Measurements from ENCODE around the gene BHLHE23. TPM values are rescaled to one million over a fixed set of nuclear protein-coding genes. Genes with fewer than 3 reads are reported as not detected.

Gene BHLHE23
- total RNA-seq, 1 donor from 2014 or later = not detected

- Mint-ChIP-seq H3K4me3 (ENCODE audit: low read depth) (no peak overlapping the region), H3K36me3 (ENCODE audit: low read depth) (peaks cover 14% of the 10 kb centered on the region), H3K9me3 (peaks cover 19% of the 10 kb centered on the region), H3K27me3 (ENCODE audit: low read depth) (peaks cover 35% of the 10 kb centered on the region), H3K27ac (no peak overlapping the region), H3K4me1 (ENCODE audit: low read depth) (no peaks in the 10 kb centered on the region)
- intact Hi-C loops (cut with micrococcal nuclease) = no loop called here
- DNase-seq (ENCODE audit: low spot score) = no peak
Observed at GRCh38 chr20:63016514-63017075, 9.8 kb upstream of the BHLHE23 start.

GRCh38 chr20:63015662-63016361, 9.0 kb upstream of the BHLHE23 start:
- Mint-ChIP-seq H3K27me3 (ENCODE audit: low read depth) (peaks cover 43% of the 10 kb centered on the region), H3K4me1 (ENCODE audit: low read depth) (peaks cover 1% of the 10 kb centered on the region), H3K27ac (no peak overlapping the region), H3K4me3 (ENCODE audit: low read depth) (no peak overlapping the region), H3K36me3 (ENCODE audit: low read depth) (peaks cover 14% of the 10 kb centered on the region), H3K9me3 (peaks cover 19% of the 10 kb centered on the region)
- intact Hi-C loops (cut with micrococcal nuclease) = no loop called here
- no peak for DNase-seq (ENCODE audit: low spot score)

- peaks cover 4% of the 10 kb centered on the region for H3K4me1 Mint-ChIP-seq (ENCODE audit: low read depth)
- peaks cover 14% of the 10 kb centered on the region for H3K36me3 Mint-ChIP-seq (ENCODE audit: low read depth)
- peaks cover 47% of the 10 kb centered on the region for H3K27me3 Mint-ChIP-seq (ENCODE audit: low read depth)
- peaks cover 19% of the 10 kb centered on the region for H3K9me3 Mint-ChIP-seq
- no peak overlapping the region for H3K27ac Mint-ChIP-seq
- intact Hi-C loops (cut with micrococcal nuclease) = no loop called here
- H3K4me3 Mint-ChIP-seq (ENCODE audit: low read depth) = no peak overlapping the region
- DNase-seq (ENCODE audit: low spot score) = no peak
Observed at GRCh38 chr20:63015147-63015661, 8.4 kb upstream of the BHLHE23 start.

GRCh38 chr20:63014710-63015109, 7.9 kb upstream of the BHLHE23 start:
- intact Hi-C loops (cut with micrococcal nuclease) = no loop called here
- Mint-ChIP-seq H3K4me1 (ENCODE audit: low read depth) (peaks cover 6% of the 10 kb centered on the region), H3K4me3 (ENCODE audit: low read depth) (no peak overlapping the region), H3K27ac (no peak overlapping the region), H3K36me3 (ENCODE audit: low read depth) (peaks cover 14% of the 10 kb centered on the region), H3K9me3 (peaks cover 19% of the 10 kb centered on the region), H3K27me3 (ENCODE audit: low read depth) (peaks cover 51% of the 10 kb centered on the region)
- DNase-seq (ENCODE audit: low spot score) = no peak

GRCh38 chr20:63014287-63014686, 7.5 kb upstream of the BHLHE23 start:
- peaks cover 6% of the 10 kb centered on the region for H3K4me1 Mint-ChIP-seq (ENCODE audit: low read depth)
- DNase-seq (ENCODE audit: low spot score) = no peak
- peaks cover 19% of the 10 kb centered on the region for H3K9me3 Mint-ChIP-seq
- no peak overlapping the region for H3K4me3 Mint-ChIP-seq (ENCODE audit: low read depth)
- peaks cover 52% of the 10 kb centered on the region for H3K27me3 Mint-ChIP-seq (ENCODE audit: low read depth)
- peaks cover 14% of the 10 kb centered on the region for H3K36me3 Mint-ChIP-seq (ENCODE audit: low read depth)
- intact Hi-C loops (cut with micrococcal nuclease) = no loop called here
- H3K27ac Mint-ChIP-seq = no peak overlapping the region

- DNase-seq (ENCODE audit: low spot score) = no peak
- Mint-ChIP-seq H3K36me3 (ENCODE audit: low read depth) (peaks cover 17% of the 10 kb centered on the region), H3K27me3 (ENCODE audit: low read depth) (peaks cover 60% of the 10 kb centered on the region)
Observed at GRCh38 chr20:63013207-63013606, 6.4 kb upstream of the BHLHE23 start.

GRCh38 chr20:63011798-63012197, 5.0 kb upstream of the BHLHE23 start:
- H3K4me1 Mint-ChIP-seq (ENCODE audit: low read depth) = peaks cover 10% of the 10 kb centered on the region
- H3K27ac Mint-ChIP-seq = no peak overlapping the region
- H3K4me3 Mint-ChIP-seq (ENCODE audit: low read depth) = no peak overlapping the region
- intact Hi-C loops (cut with micrococcal nuclease) = no loop called here
- no peak for DNase-seq (ENCODE audit: low spot score)
- H3K9me3 Mint-ChIP-seq = peaks cover 19% of the 10 kb centered on the region
- H3K27me3 Mint-ChIP-seq (ENCODE audit: low read depth) = peaks cover 65% of the 10 kb centered on the region
- peaks cover 17% of the 10 kb centered on the region for H3K36me3 Mint-ChIP-seq (ENCODE audit: low read depth)

More at GRCh38 chr20:63013207-63013606, 6.4 kb upstream of the BHLHE23 start:
- Mint-ChIP-seq H3K4me1 (ENCODE audit: low read depth) (peaks cover 10% of the 10 kb centered on the region), H3K4me3 (ENCODE audit: low read depth) (no peak overlapping the region), H3K9me3 (peaks cover 19% of the 10 kb centered on the region), H3K27ac (no peak overlapping the region)
- intact Hi-C loops (cut with micrococcal nuclease) = no loop called here

- Mint-ChIP-seq H3K4me1 (ENCODE audit: low read depth) (peaks cover 11% of the 10 kb centered on the region), H3K4me3 (ENCODE audit: low read depth) (peak overlapping the region; percentile 70), H3K9me3 (peaks cover 19% of the 10 kb centered on the region), H3K27ac (peak overlapping the region; percentile 31), H3K36me3 (ENCODE audit: low read depth) (peaks cover 17% of the 10 kb centered on the region), H3K27me3 (ENCODE audit: low read depth) (peaks cover 72% of the 10 kb centered on the region)
- DNase-seq (ENCODE audit: low spot score) = peak; percentile 61
- intact Hi-C loops (cut with micrococcal nuclease) = loop anchor here (1.0 to 10.0 kb wide), 4 partner anchors 38 to 535 kb away; partner anchors contain the start of gene GATA5
Observed at GRCh38 chr20:63009988-63010769, 3.4 kb upstream of the BHLHE23 start.

- DNase-seq (ENCODE audit: low spot score) = peak; percentile 75
- peaks cover 19% of the 10 kb centered on the region for H3K9me3 Mint-ChIP-seq
- intact Hi-C loops (cut with micrococcal nuclease) = loop anchor here (1.0 to 10.0 kb wide), 4 partner anchors 37 to 535 kb away; partner anchors contain the start of gene GATA5
- H3K36me3 Mint-ChIP-seq (ENCODE audit: low read depth) = peaks cover 14% of the 10 kb centered on the region
- peak overlapping the region; percentile 21 for H3K4me3 Mint-ChIP-seq (ENCODE audit: low read depth)
- H3K27me3 Mint-ChIP-seq (ENCODE audit: low read depth) = peaks cover 68% of the 10 kb centered on the region
- H3K4me1 Mint-ChIP-seq (ENCODE audit: low read depth) = peaks cover 11% of the 10 kb centered on the region
- H3K27ac Mint-ChIP-seq = peak overlapping the region; percentile 52
Observed at GRCh38 chr20:63009045-63009961, 2.5 kb upstream of the BHLHE23 start.

- Mint-ChIP-seq H3K36me3 (ENCODE audit: low read depth) (peaks cover 10% of the 10 kb centered on the region), H3K4me3 (ENCODE audit: low read depth) (no peak overlapping the region), H3K4me1 (ENCODE audit: low read depth) (peaks cover 11% of the 10 kb centered on the region), H3K27me3 (ENCODE audit: low read depth) (peaks cover 66% of the 10 kb centered on the region), H3K9me3 (peaks cover 13% of the 10 kb centered on the region), H3K27ac (no peak overlapping the region)
- no peak for DNase-seq (ENCODE audit: low spot score)
- intact Hi-C loops (cut with micrococcal nuclease) = loop anchor here (1.0 to 10.0 kb wide), 4 partner anchors 36 to 534 kb away; partner anchors contain the start of gene GATA5
Observed at GRCh38 chr20:63008541-63009044, 1.8 kb upstream of the BHLHE23 start.

- DNase-seq (ENCODE audit: low spot score) = no peak
- H3K27ac Mint-ChIP-seq = no peak overlapping the region
- H3K9me3 Mint-ChIP-seq = peaks cover 6% of the 10 kb centered on the region
- intact Hi-C loops (cut with micrococcal nuclease) = loop anchor here (2.0 to 10.0 kb wide), 3 partner anchors 107 to 533 kb away; partner anchors contain the start of gene GATA5
- H3K4me1 Mint-ChIP-seq (ENCODE audit: low read depth) = peaks cover 11% of the 10 kb centered on the region
- peaks cover 67% of the 10 kb centered on the region for H3K27me3 Mint-ChIP-seq (ENCODE audit: low read depth)
- H3K4me3 Mint-ChIP-seq (ENCODE audit: low read depth) = no peak overlapping the region
- peaks cover 3% of the 10 kb centered on the region for H3K36me3 Mint-ChIP-seq (ENCODE audit: low read depth)
Observed at GRCh38 chr20:63007646-63008488, 1.1 kb upstream of the BHLHE23 start.
